ENCODE data around the gene RGS18.
"Not testable (repeated sequence)": the region's sequence is repeated elsewhere in the genome, so short reads cannot be mapped to it uniquely, and the experiment has no call there.

Gene RGS18

DNA sequence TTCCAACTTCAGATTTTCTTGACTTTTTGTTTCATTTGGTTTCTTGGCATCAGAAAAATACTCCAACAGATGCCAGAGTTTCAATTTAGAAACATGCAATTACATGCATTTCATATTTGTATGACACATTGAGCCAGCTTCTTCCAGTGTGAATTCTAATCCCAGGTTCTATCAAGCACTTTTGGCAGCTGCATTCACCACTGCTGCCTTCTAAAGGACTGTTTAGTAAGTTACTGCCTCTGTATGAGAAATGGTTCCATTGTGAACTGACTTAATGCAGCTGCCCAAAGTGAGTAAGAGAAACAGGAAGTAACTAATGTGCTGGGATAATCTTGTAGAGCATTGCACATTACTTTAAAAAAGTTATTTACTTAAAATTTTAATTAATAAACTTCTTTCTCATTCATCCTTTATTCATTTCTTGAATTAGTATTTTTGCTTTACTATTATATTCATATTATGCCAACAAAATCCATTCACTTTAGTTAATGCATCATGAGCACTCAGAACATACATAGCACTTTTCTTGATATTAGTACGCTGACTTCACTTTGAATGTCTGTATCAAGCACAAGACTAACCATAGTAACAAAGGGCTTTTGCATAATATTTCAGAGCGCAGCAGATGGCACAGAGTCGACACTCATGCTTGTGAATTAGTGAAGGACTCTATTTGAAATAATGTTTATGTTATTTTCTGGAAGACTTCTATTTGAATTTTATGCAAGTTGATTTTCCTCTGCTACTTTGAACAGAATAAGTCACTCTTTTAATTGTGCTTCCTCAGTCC, 9.8 kb downstream of the RGS18 start:
- no peak for DNase-seq

DNA sequence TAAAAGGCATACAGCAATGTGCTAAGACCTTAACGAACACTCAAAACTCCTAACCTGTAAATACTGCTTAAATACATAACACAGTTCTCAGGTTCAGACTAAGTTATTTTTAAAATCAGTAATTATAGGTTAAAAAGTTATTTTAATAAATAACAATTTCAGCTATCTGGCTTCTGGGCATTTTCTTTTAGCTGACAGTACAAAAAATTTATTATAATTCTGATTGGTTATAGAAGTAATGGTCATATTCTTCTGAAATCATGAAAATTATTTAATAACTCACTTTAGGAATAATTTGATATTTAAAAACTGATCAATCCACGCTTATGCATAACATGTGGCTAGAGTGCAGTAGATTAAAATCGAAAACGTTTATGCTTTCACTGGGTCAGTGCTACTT, 10.7 kb downstream of the RGS18 start:
- no peak for DNase-seq

DNA sequence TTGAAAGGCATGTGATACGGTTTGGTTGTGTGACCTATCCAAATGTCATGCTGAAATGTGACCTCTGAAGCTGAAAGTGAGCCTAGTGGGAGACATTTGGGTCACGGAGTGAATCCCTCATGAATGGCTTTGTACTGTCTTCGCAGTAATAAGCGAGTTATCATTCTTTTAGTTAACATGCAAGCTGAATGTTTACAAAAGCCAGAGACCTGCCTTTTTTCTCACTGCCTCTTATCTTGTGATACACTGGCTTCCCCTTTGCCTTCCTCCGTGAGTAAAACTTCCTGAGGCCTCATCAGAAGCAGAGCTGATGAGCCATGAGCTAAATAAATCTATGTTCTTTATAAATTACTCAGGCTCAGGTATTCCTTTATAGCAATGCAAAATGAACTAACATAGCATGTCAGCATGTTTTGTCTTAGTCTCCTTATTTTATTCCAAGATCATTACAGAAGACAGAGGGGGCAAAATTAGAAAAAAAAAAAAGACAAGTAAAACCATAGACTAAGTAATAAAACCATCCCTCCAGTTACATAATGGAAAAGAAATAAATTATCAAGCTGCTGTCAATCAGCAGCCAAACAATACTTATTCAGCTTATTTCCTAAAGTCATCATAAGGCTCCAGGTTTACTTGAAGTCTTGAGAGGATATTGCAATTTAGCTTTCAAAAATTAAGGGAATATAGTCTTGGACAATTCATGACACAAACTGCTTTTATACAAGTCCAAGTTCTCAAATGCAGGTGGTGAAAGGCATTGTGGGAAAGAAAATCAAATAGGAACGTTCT, 12.1 kb downstream of the RGS18 start:
- no peak for DNase-seq

DNA sequence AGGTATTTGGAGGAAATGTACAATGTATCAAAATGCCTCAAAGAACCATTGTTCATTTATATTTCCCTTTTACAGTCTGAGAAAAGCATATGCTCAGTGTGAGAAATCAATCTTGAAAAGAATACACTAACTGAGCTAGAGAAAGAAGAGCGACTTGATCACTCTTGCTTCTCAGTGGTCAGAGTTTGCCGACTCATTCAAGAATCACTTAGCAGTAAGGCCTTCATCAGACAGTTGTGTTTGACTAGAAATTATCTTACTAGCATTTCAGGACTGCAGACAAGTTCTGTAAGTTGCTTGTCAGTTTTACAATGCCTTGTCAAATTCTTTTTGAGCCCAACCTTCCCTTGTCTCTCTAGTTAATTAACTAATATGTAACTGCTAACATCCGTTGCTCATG, 12.9 kb downstream of the RGS18 start:
- DNase-seq: no peak

DNA sequence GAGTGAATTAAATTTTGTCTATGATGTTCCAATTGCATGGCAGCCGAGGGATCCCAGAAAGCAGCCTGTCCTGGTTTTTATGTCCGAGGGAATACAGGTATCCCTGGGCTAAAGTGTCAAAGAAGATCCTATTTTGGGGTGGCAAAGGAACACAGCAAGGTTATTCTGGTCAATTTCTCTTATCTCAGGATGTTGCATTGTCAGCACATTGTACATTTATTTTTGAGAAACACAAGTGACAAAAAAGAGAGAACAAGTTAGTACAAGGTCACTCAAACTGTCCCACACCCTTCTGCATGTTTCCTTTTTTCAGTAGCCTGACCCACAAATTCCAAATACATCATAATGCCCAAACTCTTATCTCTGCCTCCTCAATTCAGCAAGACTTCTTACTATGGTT, 17.7 kb downstream of the RGS18 start:
- no peak for DNase-seq

DNA sequence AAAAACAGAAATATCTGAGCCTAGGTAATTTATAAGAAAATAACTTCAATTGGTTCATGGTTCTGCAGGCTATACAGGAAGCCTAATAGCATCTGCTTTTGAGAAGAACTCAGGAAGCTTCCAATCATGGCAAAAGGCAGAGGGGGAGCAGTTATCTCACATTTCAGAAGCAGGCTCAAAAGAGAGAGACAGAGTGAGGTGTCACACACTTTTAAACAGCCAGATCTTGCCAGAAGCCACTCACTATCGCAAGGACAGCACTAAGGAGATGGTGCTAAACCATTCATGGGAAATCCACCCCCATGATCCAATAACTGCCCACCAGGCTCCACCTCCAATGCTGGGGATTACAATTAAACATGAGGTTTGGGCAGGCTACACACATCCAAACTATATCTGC, 25.5 kb downstream of the RGS18 start:
- DNase-seq: no peak

DNA sequence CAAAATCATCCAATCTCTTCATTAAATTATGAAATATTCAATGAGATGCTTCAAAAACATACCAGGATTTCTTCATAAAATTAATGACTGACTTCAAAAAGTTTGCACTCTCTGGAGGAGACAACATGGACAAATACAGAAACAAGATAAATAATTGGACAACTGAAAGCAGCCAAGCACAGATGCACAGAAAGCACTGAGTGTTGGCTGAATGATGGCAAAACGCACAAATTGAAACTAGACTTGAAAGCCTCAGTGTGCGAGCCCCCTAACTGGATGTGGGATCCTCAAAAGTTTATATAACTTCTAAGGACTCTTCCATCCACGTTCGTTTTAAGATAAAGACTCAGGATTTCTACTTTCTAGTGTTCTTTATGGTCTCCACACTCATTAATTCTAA, 27.9 kb downstream of the RGS18 start:
- DNase-seq: no peak

DNA sequence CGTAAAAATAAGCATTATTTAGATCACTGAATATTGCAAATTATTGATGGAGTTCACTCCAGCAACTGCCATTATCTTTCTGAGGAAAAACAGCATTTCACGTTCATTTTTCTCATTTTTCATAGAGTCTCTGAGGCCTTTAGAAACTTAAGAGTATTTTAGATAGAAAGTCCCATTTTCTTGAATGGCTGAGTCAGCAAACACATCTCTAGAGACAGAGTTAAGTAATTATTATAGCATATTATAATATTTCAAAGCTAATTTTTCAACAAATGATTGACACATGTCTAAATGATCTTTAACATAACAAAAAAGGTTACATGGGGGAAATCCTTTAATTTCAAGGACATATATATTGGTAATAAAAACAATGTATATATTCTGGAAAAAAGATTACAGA, 31.8 kb downstream of the RGS18 start:
- no peak for DNase-seq

DNA sequence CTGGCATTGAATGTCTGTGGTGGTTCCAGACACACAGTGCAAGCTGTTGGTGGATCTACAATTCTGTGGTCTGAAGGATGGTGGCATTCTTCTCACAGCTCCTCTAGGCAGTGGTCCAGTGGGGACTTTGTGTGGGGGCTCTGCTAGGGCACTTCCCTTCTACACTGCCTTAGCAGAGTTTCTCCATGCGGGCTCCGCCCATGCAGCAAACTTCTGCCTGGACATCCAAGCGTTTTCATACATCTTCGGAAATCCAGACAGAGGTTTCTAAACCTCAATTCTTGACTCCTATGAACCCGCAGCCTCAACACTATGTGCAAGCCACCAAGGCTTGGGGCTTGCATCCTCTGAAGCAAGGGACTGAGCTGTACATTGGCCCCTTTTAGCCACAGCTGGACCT, 43.0 kb downstream of the RGS18 start:
- DNase-seq: no peak

DNA sequence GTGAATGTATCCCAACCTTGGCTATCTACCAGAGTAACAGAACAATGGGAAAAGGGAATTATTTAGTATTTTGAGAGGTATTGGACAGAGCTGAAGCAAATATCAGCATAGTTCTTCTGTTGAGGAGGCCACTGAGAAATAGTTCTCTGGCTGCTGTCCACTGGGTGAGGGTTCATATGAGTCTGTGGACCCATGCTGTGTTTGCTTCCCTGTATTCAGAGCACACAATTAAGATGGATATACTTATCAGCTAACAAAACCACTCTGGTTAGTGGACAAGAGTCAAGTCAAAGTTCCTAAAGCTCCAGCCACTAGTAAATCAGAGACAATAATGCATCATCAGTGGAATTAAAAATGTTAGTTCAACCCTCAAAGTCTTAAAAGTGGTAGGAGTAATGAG, 66.1 kb downstream of the RGS18 start:
- no peak for DNase-seq

DNA sequence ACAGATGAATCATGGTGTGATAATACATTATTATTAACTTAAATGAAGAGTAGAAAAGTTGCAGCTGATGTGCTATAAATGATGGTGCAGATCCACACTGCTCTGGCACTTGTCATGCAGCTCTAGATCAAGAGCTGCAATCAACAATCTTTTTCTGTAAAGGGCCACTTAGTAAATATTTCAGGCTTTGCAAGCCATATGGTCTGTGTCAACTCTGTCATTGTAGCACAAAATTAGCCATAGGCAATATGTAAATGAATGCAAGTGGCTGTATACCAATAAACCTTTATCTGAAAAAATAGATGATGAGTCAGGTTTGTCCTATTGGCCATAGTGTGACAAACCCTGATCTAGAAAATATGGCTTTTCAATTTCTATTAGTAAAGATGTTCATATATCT, 66.6 kb downstream of the RGS18 start:
- no peak for DNase-seq

DNA sequence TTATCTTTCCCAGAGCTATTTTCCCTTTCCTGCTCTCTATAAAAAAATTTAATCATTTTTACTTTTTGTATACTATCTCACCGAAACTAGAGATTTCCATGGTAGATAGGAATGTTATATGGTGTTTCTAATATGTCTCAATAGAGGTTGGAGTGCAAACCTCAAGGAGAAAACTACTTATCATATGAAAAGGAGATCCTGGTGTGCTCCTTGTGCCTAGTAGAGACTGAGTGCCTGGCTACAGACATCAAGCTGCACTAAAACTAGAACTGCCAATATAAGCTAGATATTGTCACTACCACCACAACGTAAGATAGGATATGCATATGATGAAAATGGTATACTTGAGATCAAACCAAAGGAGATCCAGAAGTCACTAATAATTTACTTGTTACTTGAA, 67.0 kb downstream of the RGS18 start:
- DNase-seq: no peak

DNA sequence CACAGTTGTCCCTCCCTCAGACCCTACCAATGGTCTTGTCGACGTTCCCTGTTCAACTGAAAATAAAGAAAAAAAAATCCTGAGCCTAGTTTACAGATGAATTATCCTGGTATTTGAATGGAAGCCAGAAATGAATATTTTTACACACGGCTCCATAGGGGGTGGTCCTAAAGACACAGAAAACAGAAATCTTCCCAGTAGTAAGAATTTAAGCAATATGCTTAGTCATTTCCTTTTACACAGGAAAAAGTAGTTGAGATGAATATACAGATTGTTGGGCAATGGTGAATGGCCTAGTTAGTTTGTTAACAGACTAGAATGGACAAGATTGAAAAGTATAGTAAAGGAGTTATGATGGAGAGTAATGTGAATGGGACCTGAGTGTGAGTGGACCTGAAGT, 67.4 kb downstream of the RGS18 start:
- no peak for DNase-seq

DNA sequence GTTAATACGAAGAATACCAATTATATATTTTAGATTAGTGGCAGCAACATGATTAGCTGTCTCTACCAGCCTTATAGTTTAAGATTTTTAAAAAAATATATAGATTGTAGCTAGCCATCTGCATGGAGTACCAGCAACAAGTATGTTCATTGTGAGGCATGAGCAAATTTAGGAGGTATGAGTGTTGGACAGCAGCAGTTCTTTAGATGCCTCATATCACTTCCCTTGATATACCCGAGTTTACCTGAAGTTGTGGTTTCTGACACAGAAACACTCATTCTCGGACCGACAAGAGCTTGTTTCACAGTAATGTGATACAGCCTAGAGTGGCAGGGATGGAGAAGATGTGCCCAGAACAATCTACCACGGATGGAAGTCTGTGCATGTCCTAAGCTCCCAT, 69.1 kb downstream of the RGS18 start:
- DNase-seq: no peak

DNA sequence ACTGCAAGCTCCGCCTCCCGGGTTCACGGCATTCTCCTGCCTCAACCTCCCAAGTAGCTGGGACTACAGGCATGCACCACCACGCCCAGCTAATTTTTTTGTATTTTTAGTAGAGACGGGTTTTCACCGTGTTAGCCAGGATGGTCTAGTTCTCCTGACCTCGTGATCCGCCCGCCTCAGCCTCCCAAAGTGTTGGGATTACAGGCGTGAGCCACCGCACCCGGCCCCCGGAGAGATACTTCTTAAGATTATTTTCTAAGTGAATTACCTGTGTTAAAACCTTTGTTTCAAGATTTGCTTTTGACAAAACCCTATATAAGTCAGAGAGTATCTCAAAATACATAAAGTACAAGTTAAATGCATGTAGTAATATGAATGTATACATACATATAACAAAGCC, 69.7 kb downstream of the RGS18 start:
- not testable (repeated sequence) for DNase-seq

DNA sequence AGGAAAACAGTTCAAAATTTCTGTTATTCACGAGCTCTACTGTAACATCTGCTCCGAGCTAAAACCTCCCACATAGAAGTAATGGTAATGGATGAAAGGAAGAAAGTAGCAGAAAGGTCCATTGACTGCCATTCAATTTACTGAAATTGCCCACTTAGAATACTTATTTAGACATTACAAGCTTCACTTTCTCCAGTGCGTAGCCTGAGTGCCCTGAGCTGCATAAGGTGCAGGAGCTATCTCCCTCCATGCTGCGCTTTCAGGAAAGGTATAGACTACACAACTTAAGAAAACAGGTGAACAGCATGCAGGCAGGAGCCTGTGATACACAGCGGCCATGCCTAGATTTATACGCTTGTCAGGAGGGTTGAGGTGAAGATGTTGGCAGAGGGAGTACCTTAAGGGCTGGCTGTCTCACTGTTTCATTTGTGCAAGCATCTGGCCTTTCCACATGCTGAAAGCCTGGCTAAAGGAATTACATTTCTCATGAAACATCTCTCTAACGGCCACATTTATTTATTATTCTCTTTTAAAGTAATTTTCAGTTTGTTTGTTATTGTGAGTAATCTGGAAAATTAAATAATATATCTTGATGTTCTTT, 74.7 kb downstream of the RGS18 start:
- no peak for DNase-seq

DNA sequence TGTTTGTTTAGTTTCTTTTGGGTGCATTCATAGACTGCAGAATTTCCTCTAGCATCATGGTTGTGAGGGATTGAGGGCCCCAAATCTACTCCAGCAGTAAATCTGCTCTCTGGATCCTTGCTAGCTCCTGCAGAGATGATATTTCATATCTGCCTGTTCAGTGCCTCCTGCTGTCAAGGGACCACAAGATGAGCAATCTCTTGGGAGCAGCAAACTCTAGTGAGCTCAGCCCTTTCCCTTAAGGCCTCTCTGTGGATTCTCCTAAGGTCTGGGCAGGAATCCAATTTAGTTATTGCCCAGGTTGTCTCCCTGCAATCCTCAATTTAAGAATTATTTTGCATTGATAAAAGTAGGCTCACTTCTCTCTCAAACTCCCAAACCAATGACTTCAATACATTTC, 76.9 kb downstream of the RGS18 start:
- DNase-seq: no peak

Measured in activated CD8-positive, alpha-beta memory T cell treated with anti-CD3 and anti-CD28 coated beads for 24 hours (primary cell).